K562 (cell line): ENCODE results near the gene NCKIPSD. TPM values are rescaled to one million over a fixed set of nuclear protein-coding genes. Genes with fewer than 3 reads are reported as not detected.

Experiments
- ETV5 ChIP-seq: sonication (generic); formaldehyde crosslinking; IDR thresholded peaks from 2 replicates; pipeline ENCODE4 v1.4.0; 2020; ENCODE audit warnings: low read depth, mild to moderate bottlenecking, missing genetic modification reagents
- JUNB ChIP-seq: fragments of 450-650 bp; formaldehyde crosslinking; conservative IDR thresholded peaks from 2 replicates; pipeline ENCODE4 v1.4.0; 2020; ENCODE audit warnings: mild to moderate bottlenecking
- MAX ChIP-seq: sonication (generic); formaldehyde crosslinking; IDR thresholded peaks from 2 replicates; pipeline ENCODE4 v1.9.0; 2022; ENCODE audit warnings: mild to moderate bottlenecking, missing genetic modification reagents
- MXI1 ChIP-seq: IDR thresholded peaks from 2 replicates; pipeline ENCODE4 v1.6.1; 2011; ENCODE audit warnings: low read depth, mild to moderate bottlenecking, improper control_type of control experiment, low read length
- NCOA1 ChIP-seq: fragments of 450-650 bp; IDR thresholded peaks from 2 replicates; pipeline ENCODE4 v1.6.1; 2016; ENCODE audit warnings: low read depth
- NFE2L1 ChIP-seq: fragments of 450-650 bp; IDR thresholded peaks from 2 replicates; pipeline ENCODE4 v1.6.1; 2016; ENCODE audit warnings: missing genetic modification characterization, low read depth, mild to moderate bottlenecking, missing compliant biosample characterization, moderate library complexity, borderline replicate concordance
- NFRKB ChIP-seq: fragments of 450-650 bp; IDR thresholded peaks from 2 replicates; pipeline ENCODE4 v1.6.1; 2016; ENCODE audit warnings: low read depth
- PURB ChIP-seq: sonication (generic); formaldehyde crosslinking; IDR thresholded peaks from 2 replicates; pipeline ENCODE4 v1.9.0; 2021; ENCODE audit warnings: low read depth, mild to moderate bottlenecking, missing genetic modification reagents
- RBM14 ChIP-seq: fragments of 200-400 bp; formaldehyde crosslinking; IDR thresholded peaks from 2 replicates; pipeline ENCODE4 v1.6.1; 2018; ENCODE audit warnings: low read depth, mild to moderate bottlenecking, low read length, moderate library complexity, borderline replicate concordance; ENCODE audit not compliant: insufficient read depth
- SAP30 ChIP-seq: fragments of 200-600 bp; sonication (generic); IDR thresholded peaks from 2 replicates; pipeline ENCODE4 v1.6.1; 2012; ENCODE audit warnings: borderline replicate concordance, low read depth, mild to moderate bottlenecking, moderate library complexity, low read length, control low read depth, inconsistent platforms; ENCODE audit not compliant: insufficient read depth, poor library complexity, severe bottlenecking
- SIN3B ChIP-seq: fragments of 450-650 bp; IDR thresholded peaks from 2 replicates; pipeline ENCODE4 v1.6.1; 2017; ENCODE audit warnings: low read depth, mild to moderate bottlenecking, moderate library complexity
- SP2 ChIP-seq: IDR thresholded peaks from 2 replicates; pipeline ENCODE4 v1.6.1; 2011; ENCODE audit warnings: mild to moderate bottlenecking, low read depth, low read length, moderate library complexity; ENCODE audit not compliant: poor library complexity, severe bottlenecking; ENCODE audit errors: extremely low read depth
- TAF7 ChIP-seq: fragments of 450-650 bp; IDR thresholded peaks from 2 replicates; pipeline ENCODE4 v1.6.1; 2016; ENCODE audit warnings: missing genetic modification characterization, missing compliant biosample characterization
- TCF7 ChIP-seq: sonication (generic); IDR thresholded peaks from 2 replicates; pipeline ENCODE4 v1.6.1; 2016; ENCODE audit warnings: antibody characterized with exemption, borderline replicate concordance
- TCFL5 ChIP-seq: fragments of 250-450 bp; sonication (Bioruptor Pico); conservative IDR thresholded peaks from 2 replicates; pipeline ENCODE4 v1.6.1; 2021; ENCODE audit warnings: mild to moderate bottlenecking, moderate library complexity, matching md5 sums
- U2AF2 ChIP-seq: fragments of 200-400 bp; formaldehyde crosslinking; optimal IDR thresholded peaks from 2 replicates; pipeline ENCODE3; 2017; ENCODE audit warnings: low read depth, mild to moderate bottlenecking, low read length
- ZKSCAN1 ChIP-seq: fragments of 150-350 bp; IDR thresholded peaks from 2 replicates; pipeline ENCODE4 v1.6.1; 2016; ENCODE audit warnings: low read depth, low read length
- ZNF41 ChIP-seq: fragments of 250-450 bp; sonication (Bioruptor Pico); conservative IDR thresholded peaks from 2 replicates; pipeline ENCODE4 v1.4.0; 2020; ENCODE audit warnings: mild to moderate bottlenecking
- polyA plus RNA-seq, 8 experiments: library from polyadenylated mRNA; depleted of rRNA in 4 of 8; stranded (reverse) in 5 of 8; unstranded in 3 of 8; fragments of >200 nt; fragmentation: Nextera tagmentation in 2 of 8; fragmentation: Illumina TruSeq in 1 of 8; extraction: Ambion mirVana in 2 of 8; extraction: Trizol in 1 of 8; gene quantifications; 2 replicates each; pipeline versions ENCODE4 v1.2.1 to v1.2.3, GENCODE V29; 2011 to 2014; ENCODE audit warnings: inconsistent platforms in 1 of 8, missing spikeins in 1 of 8
- total RNA-seq, 7 experiments: library from RNA; depleted of rRNA in 6 of 7; stranded (reverse); fragments of >200 nt in 6 of 7; fragmentation: Illumina TruSeq in 2 of 7; extraction: Trizol in 2 of 7; gene quantifications; 2 replicates each; pipeline versions ENCODE4 v1.2.1 to v1.2.3, GENCODE V29; 2011 to 2021; ENCODE audit warnings: low replicate concordance in 1 of 7
- TF ChIP-seq, protein P1 (sequence below), 2 experiments: fragments of 450-650 bp; IDR thresholded peaks; 2 replicates each; pipeline ENCODE4 v1.6.1; 2016
- TF ChIP-seq, protein P2 (sequence below): sonication (generic); formaldehyde crosslinking; IDR thresholded peaks from 2 replicates; pipeline ENCODE4 v1.5.0; 2020; ENCODE audit warnings: missing genetic modification reagents
- TF ChIP-seq, protein P3 (sequence below): fragments of 250-450 bp; sonication (Bioruptor Pico); IDR thresholded peaks from 2 replicates; pipeline ENCODE4 v1.4.0; 2020; ENCODE audit warnings: mild to moderate bottlenecking, moderate library complexity, borderline replicate concordance
- TF ChIP-seq, protein P4 (sequence below), 2 experiments: fragments of 450-650 bp in 1 of 2; sonication (generic) in 1 of 2; formaldehyde crosslinking; conservative IDR thresholded peaks; 2 replicates each; pipeline versions ENCODE4 v1.4.0 to v1.8.1; 2020 to 2022; ENCODE audit warnings: mild to moderate bottlenecking in 1 of 2, missing genetic modification reagents in 1 of 2

NCKIPSD gene
- total and polyA plus RNA-seq, 9 of the 15 experiments (the other 6 are each of a cell fraction or from before 2014, with no cell fraction given) = 0.49 to 24.4 (median 12.3) TPM

DNA sequence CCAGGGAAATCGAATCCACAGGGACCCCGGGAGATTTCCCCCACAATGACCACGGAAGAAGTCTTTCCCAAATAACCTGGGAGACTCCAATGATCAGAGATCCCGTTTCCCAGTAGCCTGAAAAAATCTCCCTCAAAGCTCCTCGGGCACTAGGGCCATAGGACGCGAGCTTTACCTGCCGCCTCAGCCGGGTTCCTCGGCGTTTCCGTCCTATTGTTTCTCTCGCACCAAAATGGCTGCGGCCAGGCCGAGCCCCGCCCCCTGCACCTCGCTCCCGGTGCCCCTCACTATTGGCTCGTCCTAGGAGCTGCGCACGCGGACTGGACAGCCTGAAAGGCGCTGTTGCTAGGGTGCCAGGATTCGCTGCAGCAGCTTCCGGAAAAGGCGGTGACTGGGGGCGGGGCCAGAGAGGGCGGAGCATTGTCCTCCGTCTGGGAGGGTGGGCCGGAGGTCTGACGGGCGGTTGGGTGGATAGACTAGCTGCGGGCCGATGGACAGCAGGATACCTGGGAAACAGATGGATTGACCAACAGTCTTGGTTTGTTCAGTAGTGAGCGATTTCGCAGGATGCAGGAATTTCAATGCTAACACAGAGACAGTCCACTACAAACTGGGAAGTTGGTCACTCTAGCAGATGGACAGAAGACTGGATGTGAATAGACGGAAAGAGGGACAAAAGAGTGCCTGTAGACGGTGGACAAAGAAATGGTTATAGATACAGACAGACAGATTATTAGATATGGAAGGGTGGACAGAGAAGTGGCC is 31.4 kb upstream of the NCKIPSD start, which contains the start of gene IP6K2 (continued):
- peak; percentile 63 for TF ChIP-seq SAP30
- peak; percentile 77 for TF ChIP-seq NFRKB
- 0 out of 2 replicates have a peak, but pooled peaks have one; percentile 52 for TF ChIP-seq TAF7
- no peak for TF ChIP-seq ZNF41 (CRISPR knock-in tag)
- peak; percentile 74 for TF ChIP-seq MXI1
- no peak for TF ChIP-seq JUNB
- no peak for TF ChIP-seq ZKSCAN1
- peak; percentile 68 for TF ChIP-seq MAX (CRISPR knock-in tag)
- peak; percentile 14 for TF ChIP-seq SP2
- TF ChIP-seq TCF7 = no peak
- TF ChIP-seq, protein P1, sequence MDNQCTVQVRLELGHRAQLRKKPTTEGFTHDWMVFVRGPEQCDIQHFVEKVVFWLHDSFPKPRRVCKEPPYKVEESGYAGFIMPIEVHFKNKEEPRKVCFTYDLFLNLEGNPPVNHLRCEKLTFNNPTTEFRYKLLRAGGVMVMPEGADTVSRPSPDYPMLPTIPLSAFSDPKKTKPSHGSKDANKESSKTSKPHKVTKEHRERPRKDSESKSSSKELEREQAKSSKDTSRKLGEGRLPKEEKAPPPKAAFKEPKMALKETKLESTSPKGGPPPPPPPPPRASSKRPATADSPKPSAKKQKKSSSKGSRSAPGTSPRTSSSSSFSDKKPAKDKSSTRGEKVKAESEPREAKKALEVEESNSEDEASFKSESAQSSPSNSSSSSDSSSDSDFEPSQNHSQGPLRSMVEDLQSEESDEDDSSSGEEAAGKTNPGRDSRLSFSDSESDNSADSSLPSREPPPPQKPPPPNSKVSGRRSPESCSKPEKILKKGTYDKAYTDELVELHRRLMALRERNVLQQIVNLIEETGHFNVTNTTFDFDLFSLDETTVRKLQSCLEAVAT (IDR thresholded peaks at IDR 0.05) = no peak
- no peak for TF ChIP-seq ETV5 (CRISPR knock-in tag)
- TF ChIP-seq PURB (CRISPR knock-in tag) = no peak
- TF ChIP-seq, protein P2, sequence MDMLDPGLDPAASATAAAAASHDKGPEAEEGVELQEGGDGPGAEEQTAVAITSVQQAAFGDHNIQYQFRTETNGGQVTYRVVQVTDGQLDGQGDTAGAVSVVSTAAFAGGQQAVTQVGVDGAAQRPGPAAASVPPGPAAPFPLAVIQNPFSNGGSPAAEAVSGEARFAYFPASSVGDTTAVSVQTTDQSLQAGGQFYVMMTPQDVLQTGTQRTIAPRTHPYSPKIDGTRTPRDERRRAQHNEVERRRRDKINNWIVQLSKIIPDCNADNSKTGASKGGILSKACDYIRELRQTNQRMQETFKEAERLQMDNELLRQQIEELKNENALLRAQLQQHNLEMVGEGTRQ (CRISPR knock-in tag) = no peak
- TF ChIP-seq, protein P3, sequence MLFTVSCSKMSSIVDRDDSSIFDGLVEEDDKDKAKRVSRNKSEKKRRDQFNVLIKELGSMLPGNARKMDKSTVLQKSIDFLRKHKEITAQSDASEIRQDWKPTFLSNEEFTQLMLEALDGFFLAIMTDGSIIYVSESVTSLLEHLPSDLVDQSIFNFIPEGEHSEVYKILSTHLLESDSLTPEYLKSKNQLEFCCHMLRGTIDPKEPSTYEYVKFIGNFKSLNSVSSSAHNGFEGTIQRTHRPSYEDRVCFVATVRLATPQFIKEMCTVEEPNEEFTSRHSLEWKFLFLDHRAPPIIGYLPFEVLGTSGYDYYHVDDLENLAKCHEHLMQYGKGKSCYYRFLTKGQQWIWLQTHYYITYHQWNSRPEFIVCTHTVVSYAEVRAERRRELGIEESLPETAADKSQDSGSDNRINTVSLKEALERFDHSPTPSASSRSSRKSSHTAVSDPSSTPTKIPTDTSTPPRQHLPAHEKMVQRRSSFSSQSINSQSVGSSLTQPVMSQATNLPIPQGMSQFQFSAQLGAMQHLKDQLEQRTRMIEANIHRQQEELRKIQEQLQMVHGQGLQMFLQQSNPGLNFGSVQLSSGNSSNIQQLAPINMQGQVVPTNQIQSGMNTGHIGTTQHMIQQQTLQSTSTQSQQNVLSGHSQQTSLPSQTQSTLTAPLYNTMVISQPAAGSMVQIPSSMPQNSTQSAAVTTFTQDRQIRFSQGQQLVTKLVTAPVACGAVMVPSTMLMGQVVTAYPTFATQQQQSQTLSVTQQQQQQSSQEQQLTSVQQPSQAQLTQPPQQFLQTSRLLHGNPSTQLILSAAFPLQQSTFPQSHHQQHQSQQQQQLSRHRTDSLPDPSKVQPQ (CRISPR knock-in tag) = no peak
- no peak for TF ChIP-seq NCOA1
- no peak for TF ChIP-seq TCFL5
- TF ChIP-seq NFE2L1 (tag) = no peak
- TF ChIP-seq, protein P4, sequence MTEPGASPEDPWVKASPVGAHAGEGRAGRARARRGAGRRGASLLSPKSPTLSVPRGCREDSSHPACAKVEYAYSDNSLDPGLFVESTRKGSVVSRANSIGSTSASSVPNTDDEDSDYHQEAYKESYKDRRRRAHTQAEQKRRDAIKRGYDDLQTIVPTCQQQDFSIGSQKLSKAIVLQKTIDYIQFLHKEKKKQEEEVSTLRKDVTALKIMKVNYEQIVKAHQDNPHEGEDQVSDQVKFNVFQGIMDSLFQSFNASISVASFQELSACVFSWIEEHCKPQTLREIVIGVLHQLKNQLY (CRISPR knock-in tag; conservative IDR thresholded peaks at IDR 0.05) = no peak
- no peak for TF ChIP-seq SIN3B
- no peak for TF ChIP-seq RBM14
- TF ChIP-seq U2AF2 = no peak
